Transverse colon (tissue), 4 donors: ENCODE data around the gene MZB1. TPM values are rescaled to one million over a fixed set of nuclear protein-coding genes. Genes with fewer than 3 reads are reported as not detected.
A peak's percentile ranks its signal among the peaks of the same experiment; 100 is the strongest.

Source experiments
- DNase-seq: peaks from one replicate; pipeline ENCODE4 v3.0.0-alpha.2; 2019
- H3K27ac ChIP-seq, 4 donors: fragments of 200-600 bp; sonication (generic); 2 replicates each; pipeline ENCODE4 v1.5.1; 2016 to 2018; ENCODE audit warnings: inconsistent platforms in 4 of 4
- H3K27me3 ChIP-seq: fragments of 200-600 bp; sonication (generic); 2 replicates; pipeline ENCODE4 v1.5.1; 2017; ENCODE audit warnings: inconsistent platforms
- H3K36me3 ChIP-seq, 4 donors: fragments of 200-600 bp; sonication (generic); 2 replicates each; pipeline ENCODE4 v1.5.1; 2017 to 2019; ENCODE audit warnings: inconsistent platforms in 4 of 4
- H3K4me1 ChIP-seq, 4 donors: fragments of 200-600 bp; sonication (generic); 2 replicates each; pipeline ENCODE4 v1.5.1; 2017 to 2020; ENCODE audit warnings: inconsistent platforms in 4 of 4
- H3K4me3 ChIP-seq, 4 donors: fragments of 200-600 bp; sonication (generic); 1 replicate in 1 of 4; 2 replicates in 3 of 4; pipeline versions ENCODE4 v1.5.1 to v1.6.1; 2017 to 2019; ENCODE audit warnings: inconsistent platforms in 4 of 4
- H3K9me3 ChIP-seq, 2 donors: fragments of 200-600 bp; sonication (generic); 2 replicates each; pipeline ENCODE4 v1.5.1; 2017 to 2019; ENCODE audit warnings: inconsistent platforms in 2 of 2
- CTCF ChIP-seq, 5 experiments: fragments of 200-600 bp in 3 of 5; fragments of 450-650 bp in 2 of 5; sonication (generic) in 3 of 5; IDR thresholded peaks; 1 replicate in 2 of 5; 2 replicates in 3 of 5; pipeline ENCODE4 v1.5.1; 2016 to 2017; ENCODE audit warnings: antibody characterized with exemption in 5 of 5, inconsistent platforms in 3 of 5, mild to moderate bottlenecking in 2 of 5, moderate library complexity in 1 of 5
- EP300 ChIP-seq: sonication (generic); formaldehyde crosslinking; IDR thresholded peaks from one replicate; pipeline ENCODE4 v1.6.1; 2017; ENCODE audit warnings: antibody characterized with exemption, low read depth
- POLR2A ChIP-seq: fragments of 450-650 bp; IDR thresholded peaks from one replicate; pipeline ENCODE4 v1.6.1; 2016; ENCODE audit warnings: antibody characterized with exemption, mild to moderate bottlenecking, moderate library complexity
- POLR2AphosphoS5 ChIP-seq, 3 donors: sonication (generic); formaldehyde crosslinking; IDR thresholded peaks; one replicate each; pipeline ENCODE4 v1.6.1; 2016; ENCODE audit warnings: antibody characterized with exemption in 3 of 3
- WGBS, 2 donors: methylation state at CpG; one replicate each; pipeline ENCODE4 v1.1.5; 2018; ENCODE audit warnings: low coverage in 1 of 2; 5-methylcytosine and 5-hydroxymethylcytosine counted together
- in situ Hi-C, 4 donors: fragments of 200-750 bp; cut with MboI; loops; one replicate each; pipeline versions ENCODE4 v1.15.0 to v1.15.1; 2017; ENCODE audit warnings: low sequenced_read_pairs in 3 of 4, low pct_ligation_motif_present in 1 of 4, low pct_unique_long_range_greater_than_20kb in 1 of 4
- intact Hi-C: fragments of 100-400 bp; cut with DNase I; formaldehyde crosslinking; loops from one replicate; pipeline ENCODE4 v1.15.1; 2023; ENCODE audit warnings: low total_unique reads
- total RNA-seq, 4 donors: library from RNA; depleted of rRNA; stranded (reverse); fragments of >200 nt; gene quantifications; one replicate each; pipeline ENCODE4 v1.1.0, GENCODE V29; 2016

Gene MZB1
- total RNA-seq, 4 donors from 2014 or later, result 4.0 to 39.2 TPM; not detected in 2

- peaks cover 0 to 2% (median 0%) of the 10 kb centered on the region in 4 donors for H3K36me3 ChIP-seq
- in situ Hi-C loops (loop anchor here (5.0 to 25.0 kb wide), 4 partner anchors 79 to 337 kb away; no protein-coding TSS in a partner anchor), intact Hi-C loops (loop anchor here (10.0 kb wide), 1 partner anchor 339 kb away; no protein-coding TSS in a partner anchor)
- WGBS, 2 donors, result 53 to 83% methylated on average over 3 to 5 of the region's 5 CpGs
- H3K4me3 ChIP-seq, result no peak overlapping the region
- no peaks in the 10 kb centered on the region for H3K9me3 ChIP-seq
- no peak for DNase-seq
- TF ChIP-seq POLR2AphosphoS5 (IDR thresholded peaks at IDR 0.05), result no peak
- TF ChIP-seq POLR2A, result no peak
- TF ChIP-seq EP300, result no peak
- no peak for TF ChIP-seq CTCF (IDR thresholded peaks at IDR 0.05)
- H3K4me1 ChIP-seq, result no peaks in the 10 kb centered on the region
- no peaks in the 10 kb centered on the region for H3K27me3 ChIP-seq
- no peak overlapping the region for H3K27ac ChIP-seq
These were observed 35.8 kb upstream of the MZB1 start for GRCh38 chr5:139425497-139425896.

GRCh38 chr5:139422307-139422893, 32.7 kb upstream of the MZB1 start:
- Histone ChIP-seq H3K9me3 (no peaks in the 10 kb centered on the region), H3K36me3 (peaks cover 0 to 2% (median 0%) of the 10 kb centered on the region in 4 donors), H3K4me1 (peaks cover 8 to 28% (median 12%) of the 10 kb centered on the region in 4 donors), H3K4me3 (no peak overlapping the region), H3K27ac (no peak overlapping the region), H3K27me3 (no peaks in the 10 kb centered on the region)
- in situ Hi-C loops, result loop anchor here in 3 of 4 donors (5.0 to 10.0 kb wide), 3 partner anchors 82 to 95 kb away; no protein-coding TSS in a partner anchor
- no peak for DNase-seq
- 38 to 61% methylated on average over 4 to 5 of the region's 5 CpGs for WGBS, 2 donors
- TF ChIP-seq EP300 (no peak), CTCF (IDR thresholded peaks at IDR 0.05) (peak; percentile 70 to 85 (median 77))
- intact Hi-C loops, result loop anchor here (5.0 to 10.0 kb wide), 2 partner anchors 90 to 342 kb away; no protein-coding TSS in a partner anchor

GRCh38 chr5:139419226-139420192, 29.8 kb upstream of the MZB1 start:
- 50 to 65% methylated on average over 6 to 9 of the region's 9 CpGs for WGBS, 2 donors
- Histone ChIP-seq H3K27me3 (no peaks in the 10 kb centered on the region), H3K36me3 (no peaks in the 10 kb centered on the region), H3K4me3 (no peak overlapping the region), H3K4me1 (peaks cover 28 to 54% (median 37%) of the 10 kb centered on the region in 4 donors), H3K27ac (peak overlapping the region; percentile 35 to 74 (median 60)), H3K9me3 (no peaks in the 10 kb centered on the region)
- TF ChIP-seq CTCF (IDR thresholded peaks at IDR 0.05) (peak in 2 of 5 experiments; percentile 10 to 22), EP300 (no peak)
- in situ Hi-C loops, result loop anchor here in 3 of 4 donors (5.0 to 10.0 kb wide), 3 partner anchors 85 to 98 kb away; no protein-coding TSS in a partner anchor
- intact Hi-C loops, result loop anchor here (5.0 to 10.0 kb wide), 2 partner anchors 93 to 345 kb away; no protein-coding TSS in a partner anchor
- peak; percentile 38 for DNase-seq

GRCh38 chr5:139418793-139419192, 29.1 kb upstream of the MZB1 start:
- H3K4me3 ChIP-seq, result no peak overlapping the region
- in situ Hi-C loops, result no loop called here
- H3K9me3 ChIP-seq, result no peaks in the 10 kb centered on the region
- intact Hi-C loops, result no loop called here
- no peak for TF ChIP-seq POLR2AphosphoS5 (IDR thresholded peaks at IDR 0.05)
- no peak for TF ChIP-seq POLR2A
- no peak for TF ChIP-seq EP300
- TF ChIP-seq CTCF (IDR thresholded peaks at IDR 0.05), result no peak
- peaks cover 35 to 58% (median 39%) of the 10 kb centered on the region in 4 donors for H3K4me1 ChIP-seq
- no peak for DNase-seq
- H3K27me3 ChIP-seq, result no peaks in the 10 kb centered on the region
- H3K36me3 ChIP-seq, result no peaks in the 10 kb centered on the region
- WGBS, 2 donors, result 70% methylated on average over 1 of the region's 1 CpG
- peak overlapping the region; percentile 35 to 74 (median 60) for H3K27ac ChIP-seq
